Transverse colon (tissue), 4 donors: Measurements from ENCODE around the gene YWHAQ. TPM values are rescaled to one million over a fixed set of nuclear protein-coding genes. Genes with fewer than 3 reads are reported as not detected.

Source experiments
- DNase-seq: peaks from one replicate; pipeline ENCODE4 v3.0.0-alpha.2; 2019
- H3K27ac ChIP-seq, 4 donors: fragments of 200-600 bp; sonication (generic); 2 replicates each; pipeline ENCODE4 v1.5.1; 2016 to 2018; ENCODE audit warnings: inconsistent platforms in 4 of 4
- H3K27me3 ChIP-seq: fragments of 200-600 bp; sonication (generic); 2 replicates; pipeline ENCODE4 v1.5.1; 2017; ENCODE audit warnings: inconsistent platforms
- H3K36me3 ChIP-seq, 4 donors: fragments of 200-600 bp; sonication (generic); 2 replicates each; pipeline ENCODE4 v1.5.1; 2017 to 2019; ENCODE audit warnings: inconsistent platforms in 4 of 4
- H3K4me1 ChIP-seq, 4 donors: fragments of 200-600 bp; sonication (generic); 2 replicates each; pipeline ENCODE4 v1.5.1; 2017 to 2020; ENCODE audit warnings: inconsistent platforms in 4 of 4
- H3K4me3 ChIP-seq, 4 donors: fragments of 200-600 bp; sonication (generic); 1 replicate in 1 of 4; 2 replicates in 3 of 4; pipeline versions ENCODE4 v1.5.1 to v1.6.1; 2017 to 2019; ENCODE audit warnings: inconsistent platforms in 4 of 4
- H3K9me3 ChIP-seq, 2 donors: fragments of 200-600 bp; sonication (generic); 2 replicates each; pipeline ENCODE4 v1.5.1; 2017 to 2019; ENCODE audit warnings: inconsistent platforms in 2 of 2
- EP300 ChIP-seq: sonication (generic); formaldehyde crosslinking; IDR thresholded peaks from one replicate; pipeline ENCODE4 v1.6.1; 2017; ENCODE audit warnings: antibody characterized with exemption, low read depth
- POLR2A ChIP-seq: fragments of 450-650 bp; IDR thresholded peaks from one replicate; pipeline ENCODE4 v1.6.1; 2016; ENCODE audit warnings: antibody characterized with exemption, mild to moderate bottlenecking, moderate library complexity
- POLR2AphosphoS5 ChIP-seq, 3 donors: sonication (generic); formaldehyde crosslinking; IDR thresholded peaks; one replicate each; pipeline ENCODE4 v1.6.1; 2016; ENCODE audit warnings: antibody characterized with exemption in 3 of 3
- WGBS, 2 donors: methylation state at CpG; one replicate each; pipeline ENCODE4 v1.1.5; 2018; ENCODE audit warnings: low coverage in 1 of 2; 5-methylcytosine and 5-hydroxymethylcytosine counted together
- in situ Hi-C, 4 donors: fragments of 200-750 bp; cut with MboI; loops; one replicate each; pipeline versions ENCODE4 v1.15.0 to v1.15.1; 2017; ENCODE audit warnings: low sequenced_read_pairs in 3 of 4, low pct_ligation_motif_present in 1 of 4, low pct_unique_long_range_greater_than_20kb in 1 of 4
- intact Hi-C: fragments of 100-400 bp; cut with DNase I; formaldehyde crosslinking; loops from one replicate; pipeline ENCODE4 v1.15.1; 2023; ENCODE audit warnings: low total_unique reads
- total RNA-seq, 4 donors: library from RNA; depleted of rRNA; stranded (reverse); fragments of >200 nt; gene quantifications; one replicate each; pipeline ENCODE4 v1.1.0, GENCODE V29; 2016
- TF ChIP-seq, protein P1 (sequence below), 5 experiments: fragments of 200-600 bp in 3 of 5; fragments of 450-650 bp in 2 of 5; sonication (generic) in 3 of 5; IDR thresholded peaks; 1 replicate in 2 of 5; 2 replicates in 3 of 5; pipeline ENCODE4 v1.5.1; 2016 to 2017; ENCODE audit warnings: antibody characterized with exemption in 5 of 5, inconsistent platforms in 3 of 5, mild to moderate bottlenecking in 2 of 5, moderate library complexity in 1 of 5

Gene YWHAQ
- total RNA-seq, 4 donors from 2014 or later: 84.0 to 189 (median 145) TPM

DNA sequence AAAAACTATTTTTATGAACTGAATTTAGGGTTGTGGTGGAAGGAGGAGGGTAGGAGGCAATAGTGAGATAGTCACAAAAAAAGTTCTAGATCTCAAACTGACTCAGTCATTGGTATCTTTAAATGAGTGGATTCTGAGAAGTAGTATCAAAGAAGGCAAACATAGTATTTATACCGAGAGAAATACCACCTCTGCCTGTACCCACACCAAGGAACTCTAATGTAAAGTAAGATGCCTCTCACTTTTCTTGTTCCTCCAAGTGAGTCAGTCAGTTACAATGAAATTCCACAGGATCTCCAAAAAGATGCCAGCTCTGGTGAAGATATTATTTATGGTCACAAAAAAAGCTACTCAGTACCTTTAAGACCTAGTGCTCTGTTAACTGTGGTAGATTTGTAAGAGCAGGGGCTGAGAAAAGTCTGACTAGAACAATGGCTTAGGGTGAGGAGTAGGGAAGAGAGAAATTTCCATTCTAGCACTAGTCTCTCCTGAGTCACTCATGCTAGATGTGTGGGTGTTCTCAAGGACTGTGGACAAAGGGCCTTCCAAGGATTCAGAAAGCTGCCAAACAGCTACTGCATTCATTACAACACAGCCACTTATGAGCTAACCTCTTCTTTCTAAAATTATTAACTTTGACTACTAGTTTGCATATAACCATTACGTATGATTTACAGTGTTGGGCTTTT lies 36.3 kb downstream of the YWHAQ start:
- Histone ChIP-seq H3K4me3 (no peak overlapping the region), H3K9me3 (peaks cover 6 to 8% of the 10 kb centered on the region in 2 donors), H3K36me3 (peaks cover 0 to 20% (median 0%) of the 10 kb centered on the region in 4 donors), H3K27me3 (no peaks in the 10 kb centered on the region), H3K4me1 (peaks cover 11 to 46% (median 18%) of the 10 kb centered on the region in 4 donors), H3K27ac (peak overlapping the region; percentile 3 to 43 (median 20))
- in situ Hi-C loops: no loop called here
- TF ChIP-seq POLR2A (no peak), EP300 (no peak), POLR2AphosphoS5 (IDR thresholded peaks at IDR 0.05) (no peak)
- TF ChIP-seq, protein P1, sequence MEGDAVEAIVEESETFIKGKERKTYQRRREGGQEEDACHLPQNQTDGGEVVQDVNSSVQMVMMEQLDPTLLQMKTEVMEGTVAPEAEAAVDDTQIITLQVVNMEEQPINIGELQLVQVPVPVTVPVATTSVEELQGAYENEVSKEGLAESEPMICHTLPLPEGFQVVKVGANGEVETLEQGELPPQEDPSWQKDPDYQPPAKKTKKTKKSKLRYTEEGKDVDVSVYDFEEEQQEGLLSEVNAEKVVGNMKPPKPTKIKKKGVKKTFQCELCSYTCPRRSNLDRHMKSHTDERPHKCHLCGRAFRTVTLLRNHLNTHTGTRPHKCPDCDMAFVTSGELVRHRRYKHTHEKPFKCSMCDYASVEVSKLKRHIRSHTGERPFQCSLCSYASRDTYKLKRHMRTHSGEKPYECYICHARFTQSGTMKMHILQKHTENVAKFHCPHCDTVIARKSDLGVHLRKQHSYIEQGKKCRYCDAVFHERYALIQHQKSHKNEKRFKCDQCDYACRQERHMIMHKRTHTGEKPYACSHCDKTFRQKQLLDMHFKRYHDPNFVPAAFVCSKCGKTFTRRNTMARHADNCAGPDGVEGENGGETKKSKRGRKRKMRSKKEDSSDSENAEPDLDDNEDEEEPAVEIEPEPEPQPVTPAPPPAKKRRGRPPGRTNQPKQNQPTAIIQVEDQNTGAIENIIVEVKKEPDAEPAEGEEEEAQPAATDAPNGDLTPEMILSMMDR (IDR thresholded peaks at IDR 0.05): no peak
- WGBS, 2 donors: 66 to 80% methylated on average over 2 of the region's 2 CpGs
- DNase-seq: no peak
- intact Hi-C loops: no loop called here

DNA sequence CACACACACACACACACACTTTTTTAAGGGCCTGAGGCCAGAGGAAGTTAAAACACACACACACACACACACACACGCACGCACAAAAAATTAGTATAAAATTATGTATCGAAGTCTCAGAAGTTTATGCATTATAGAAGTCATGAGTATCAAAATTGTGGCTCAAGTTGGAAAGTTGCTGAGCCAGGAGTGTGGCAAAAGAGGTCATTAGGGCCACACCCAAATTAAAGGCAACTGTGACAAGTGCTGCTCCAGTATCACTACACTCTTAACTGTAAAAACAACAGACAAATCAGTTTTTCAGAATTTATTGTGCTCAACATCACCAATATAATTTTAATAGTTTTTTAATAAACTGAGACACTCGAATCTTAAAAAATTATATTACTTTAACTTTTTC lies 36.9 kb downstream of the YWHAQ start:
- TF ChIP-seq, protein P1 (IDR thresholded peaks at IDR 0.05): no peak
- TF ChIP-seq POLR2A (no peak), POLR2AphosphoS5 (IDR thresholded peaks at IDR 0.05) (no peak), EP300 (no peak)
- peaks cover 11 to 46% (median 18%) of the 10 kb centered on the region in 4 donors for H3K4me1 ChIP-seq
- no peaks in the 10 kb centered on the region for H3K27me3 ChIP-seq
- peaks cover under 1 to 2% of the 10 kb centered on the region in 2 donors for H3K9me3 ChIP-seq
- H3K4me3 ChIP-seq: no peak overlapping the region
- intact Hi-C loops: no loop called here
- no peak overlapping the region for H3K27ac ChIP-seq
- in situ Hi-C loops: no loop called here
- no peak for DNase-seq
- H3K36me3 ChIP-seq: peaks cover 0 to 14% (median 0%) of the 10 kb centered on the region in 4 donors
- WGBS, 2 donors: 90 to 93% methylated on average over 4 of the region's 4 CpGs

DNA sequence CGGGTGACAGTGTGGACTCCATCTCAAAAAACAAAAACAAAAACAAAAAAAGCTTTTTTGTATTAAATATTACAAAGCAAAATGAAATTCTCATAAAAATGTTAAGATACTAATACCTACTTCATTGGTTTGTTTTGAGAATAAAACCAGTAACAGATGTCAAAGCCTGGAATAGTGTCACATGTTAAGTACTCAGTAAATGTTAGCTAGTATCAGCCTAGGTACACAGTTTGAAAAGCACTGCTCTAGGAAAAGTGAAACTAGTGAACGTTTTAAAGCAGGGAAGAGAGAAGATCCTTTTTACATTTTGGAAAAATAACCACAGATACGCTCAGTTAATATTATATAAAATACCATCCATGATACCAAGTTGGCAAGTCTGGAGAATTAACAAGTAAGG lies 38.1 kb downstream of the YWHAQ start:
- Histone ChIP-seq H3K27ac (no peak overlapping the region), H3K9me3 (no peaks in the 10 kb centered on the region), H3K4me3 (no peak overlapping the region), H3K4me1 (peaks cover 11 to 46% (median 18%) of the 10 kb centered on the region in 4 donors), H3K36me3 (peaks cover 0 to 20% (median 3%) of the 10 kb centered on the region in 4 donors), H3K27me3 (no peaks in the 10 kb centered on the region)
- intact Hi-C loops: no loop called here
- DNase-seq: no peak
- TF ChIP-seq POLR2AphosphoS5 (IDR thresholded peaks at IDR 0.05): no peak
- TF ChIP-seq POLR2A: no peak
- TF ChIP-seq, protein P1 (IDR thresholded peaks at IDR 0.05): no peak
- no peak for TF ChIP-seq EP300
- in situ Hi-C loops: no loop called here
- WGBS, 2 donors: 69 to 79% methylated on average over 3 of the region's 3 CpGs

DNA sequence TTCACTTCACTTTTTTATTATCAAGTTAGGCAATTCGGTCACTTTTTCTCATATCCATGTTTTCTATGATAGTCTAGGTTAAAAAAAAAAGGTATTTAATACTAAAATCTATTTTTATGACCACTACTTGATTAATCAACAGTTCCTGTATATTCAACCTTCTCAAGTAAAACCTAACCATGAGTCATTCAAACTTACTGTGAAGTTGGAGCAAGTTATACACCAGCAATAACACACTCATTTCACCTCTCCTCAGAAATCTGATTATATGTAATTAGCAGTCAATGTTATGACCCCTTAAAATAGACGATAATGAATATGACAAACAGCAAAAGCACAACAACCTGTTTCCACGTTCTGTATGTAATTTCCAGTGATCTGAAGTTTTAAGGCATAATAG lies 40.2 kb downstream of the YWHAQ start:
- 78 to 83% methylated on average over 3 of the region's 3 CpGs for WGBS, 2 donors
- H3K27me3 ChIP-seq: no peaks in the 10 kb centered on the region
- H3K27ac ChIP-seq: no peak overlapping the region
- peaks cover 0 to 37% (median 7%) of the 10 kb centered on the region in 4 donors for H3K36me3 ChIP-seq
- no peaks in the 10 kb centered on the region for H3K9me3 ChIP-seq
- DNase-seq: no peak
- in situ Hi-C loops (no loop called here), intact Hi-C loops (no loop called here)
- peaks cover 11 to 33% (median 13%) of the 10 kb centered on the region in 4 donors for H3K4me1 ChIP-seq
- no peak for TF ChIP-seq POLR2A
- no peak for TF ChIP-seq POLR2AphosphoS5 (IDR thresholded peaks at IDR 0.05)
- TF ChIP-seq EP300: no peak
- TF ChIP-seq, protein P1 (IDR thresholded peaks at IDR 0.05): no peak
- no peak overlapping the region for H3K4me3 ChIP-seq
